HepG2 (cell line): ENCODE measurements around the gene FETUB. TPM values are rescaled to one million over a fixed set of nuclear protein-coding genes. Genes with fewer than 3 reads are reported as not detected.

ENCODE experiments used
- ATAC-seq: fragments of 200-7000 bp; cut with Tn5 transposase; 3 replicates; pipeline ENCODE4 v1.9.1; 2020; ENCODE audit warnings: mild to moderate bottlenecking, moderate library complexity
- BruUV-seq: library from RNA; stranded (reverse); fragments of 400-500 nt; replicated peaks from 2 replicates; lab custom pipeline; 2021; lab: Mats Ljungman, UMichigan
- CTCF ChIA-PET: fragments of 300-600 bp; formaldehyde crosslinking; extraction: SDS; loops from one replicate; lab custom pipeline; 2021; ENCODE audit warnings: low total read pairs, inconsistent platforms, low intra/inter-chr PET ratio; lab: Yijun Ruan, JAX
- POLR2A ChIA-PET: fragments of 350-600 bp; sonication (Branson Sonifier 250); formaldehyde crosslinking; loops from one replicate; lab custom pipeline; 2020; ENCODE audit warnings: antibody characterized with exemption, inconsistent platforms; lab: Yijun Ruan, JAX
- DNase-seq: peaks from one replicate; pipeline ENCODE4 v3.0.0-alpha.2; 2015; ENCODE audit warnings: low spot score
- FAIRE-seq: peaks from 3 replicates; lab custom pipeline; 2011; peaks lifted over from hg19 to GRCh38; lab: Jason Lieb, UNC
- H2AFZ ChIP-seq: one replicate; pipeline ENCODE4 v1.6.1; 2011; ENCODE audit warnings: low read length, inconsistent platforms
- H3K27ac ChIP-seq: fragments of 300-600 bp; 3 replicates; pipeline ENCODE4 v1.8.0; 2011; ENCODE audit warnings: mixed run types, mild to moderate bottlenecking, mixed read lengths, low read length, inconsistent platforms; ENCODE audit not compliant: insufficient read depth; ENCODE audit errors: extremely low read length
- H3K27me3 ChIP-seq, 2 experiments: fragments of 200-600 bp in 1 of 2; 2 replicates in 1 of 2; 3 replicates in 1 of 2; pipeline versions ENCODE4 v1.6.0 to v1.8.0; 2011; ENCODE audit warnings: low read length in 2 of 2, mild to moderate bottlenecking in 2 of 2, moderate library complexity in 2 of 2, inconsistent platforms in 1 of 2; ENCODE audit not compliant: insufficient read depth in 2 of 2, control insufficient read depth in 1 of 2
- H3K36me3 ChIP-seq, 2 experiments: fragments of 200-600 bp in 1 of 2; replicated peaks in 1 of 2; 2 replicates in 1 of 2; 3 replicates in 1 of 2; pipeline versions ENCODE4 v1.5.1 to v1.8.0; 2011; ENCODE audit warnings: low read length in 2 of 2, inconsistent platforms in 1 of 2; ENCODE audit not compliant: insufficient read depth in 2 of 2, control insufficient read depth in 1 of 2
- H3K4me1 ChIP-seq: 2 replicates; pipeline ENCODE4 v1.5.1; 2012; ENCODE audit warnings: low read length, inconsistent platforms; ENCODE audit not compliant: insufficient read depth
- H3K4me2 ChIP-seq: 2 replicates; pipeline ENCODE4 v1.6.0; 2011; ENCODE audit warnings: low read depth, low read length, inconsistent platforms
- H3K4me3 ChIP-seq, 3 experiments: fragments of 200-600 bp in 1 of 3; sonication (generic), shearing (Covaris generic) in 1 of 3; replicated peaks in 1 of 3; 2 replicates each; pipeline ENCODE4 v1.5.1; 2011 to 2016; ENCODE audit warnings: low read length in 3 of 3, inconsistent platforms in 2 of 3, low read depth in 2 of 3, mild to moderate bottlenecking in 2 of 3, control low read depth in 1 of 3, mixed read lengths in 1 of 3; ENCODE audit not compliant: insufficient read depth in 1 of 3
- H3K79me2 ChIP-seq: one replicate; pipeline ENCODE4 v1.6.1; 2011; ENCODE audit warnings: low read length, inconsistent platforms; ENCODE audit not compliant: insufficient read depth
- H3K9ac ChIP-seq: 2 replicates; pipeline ENCODE4 v1.6.0; 2011; ENCODE audit warnings: mild to moderate bottlenecking, low read depth, low read length, inconsistent platforms; ENCODE audit not compliant: insufficient read depth
- H3K9me3 ChIP-seq: 2 replicates; pipeline ENCODE4 v1.5.1; 2012; ENCODE audit warnings: mild to moderate bottlenecking, low read length
- H4K20me1 ChIP-seq: 2 replicates; pipeline ENCODE4 v1.6.0; 2011; ENCODE audit warnings: inconsistent platforms, mild to moderate bottlenecking, low read length, moderate library complexity; ENCODE audit not compliant: insufficient read depth
- KLF11 ChIP-seq: IDR thresholded peaks from 2 replicates; pipeline ENCODE4 v1.6.1; 2016; ENCODE audit warnings: missing compliant biosample characterization
- MED13 ChIP-seq: sonication (generic); formaldehyde crosslinking; IDR thresholded peaks from 2 replicates; pipeline ENCODE4 v1.5.0; 2020; ENCODE audit warnings: missing genetic modification reagents
- MTF2 ChIP-seq: sonication (generic); formaldehyde crosslinking; IDR thresholded peaks from 2 replicates; pipeline ENCODE4 v1.5.0; 2020; ENCODE audit warnings: missing genetic modification reagents, borderline replicate concordance
- TIGD3 ChIP-seq: sonication (generic); formaldehyde crosslinking; IDR thresholded peaks from 2 replicates; pipeline ENCODE4 v1.5.1; 2020; ENCODE audit warnings: mild to moderate bottlenecking, missing genetic modification reagents, borderline replicate concordance
- ZNF687 ChIP-seq: sonication (generic); formaldehyde crosslinking; IDR thresholded peaks from 2 replicates; pipeline ENCODE4 v1.5.1; 2020; ENCODE audit warnings: mild to moderate bottlenecking, missing genetic modification reagents, moderate library complexity
- ZNF878 ChIP-seq: sonication (generic); formaldehyde crosslinking; IDR thresholded peaks from 2 replicates; pipeline ENCODE4 v1.8.1; 2023; ENCODE audit warnings: mild to moderate bottlenecking, missing genetic modification reagents, moderate library complexity
- WGBS: methylation state at CpG from one replicate; pipeline ENCODE4 v1.1.6; 2017; ENCODE audit warnings: low lambda C conversion rate; 5-methylcytosine and 5-hydroxymethylcytosine counted together
- in situ Hi-C: cut with HindIII; loops from 2 replicates; pipeline ENCODE4 v1.10.0; 2017; ENCODE audit warnings: low pct_unique_long_range_greater_than_20kb; ENCODE audit not compliant: extremely low pct_ligation_motif_present
- intact Hi-C: fragments of 100-400 bp; cut with micrococcal nuclease; formaldehyde crosslinking; loops from one replicate; pipeline ENCODE4 v1.10.0; 2022; ENCODE audit not compliant: unreplicated experiment
- polyA plus RNA-seq, 8 experiments: library from polyadenylated mRNA; depleted of rRNA in 3 of 8; stranded (reverse) in 7 of 8; unstranded in 1 of 8; fragments of >200 nt; fragmentation: Illumina TruSeq in 4 of 8; extraction: Trizol in 4 of 8; gene quantifications; 2 replicates each; pipeline versions ENCODE4 v1.2.1 to v1.2.3, GENCODE V29; 2011 to 2016; ENCODE audit warnings: low read depth in 4 of 8, missing spikeins in 1 of 8, mixed read lengths in 1 of 8; ENCODE audit not compliant: insufficient read depth in 1 of 8
- total RNA-seq, 5 experiments: library from RNA; depleted of rRNA; stranded (reverse); fragments of >200 nt; fragmentation: Illumina TruSeq; extraction: Trizol; gene quantifications; 2 replicates each; pipeline ENCODE4 v1.2.3, GENCODE V29; 2016; ENCODE audit warnings: low read depth in 1 of 5
- TF ChIP-seq, protein P1 (sequence below): sonication (generic); formaldehyde crosslinking; IDR thresholded peaks from 2 replicates; pipeline ENCODE4 v1.8.0; 2022; ENCODE audit warnings: mild to moderate bottlenecking, missing genetic modification reagents
- TF ChIP-seq, protein P2 (sequence below): fragments of 450-650 bp; IDR thresholded peaks from 2 replicates; pipeline ENCODE4 v1.6.1; 2016
- TF ChIP-seq, protein P3 (sequence below): sonication (generic); formaldehyde crosslinking; IDR thresholded peaks from 2 replicates; pipeline ENCODE4 v1.8.0; 2022; ENCODE audit warnings: missing genetic modification reagents, mild to moderate bottlenecking, borderline replicate concordance

Gene FETUB
- total and polyA plus RNA-seq, 2 of the 13 experiments (the other 11 are each of a cell fraction or from before 2014, with no cell fraction given) = 2.1 to 4.4 TPM

- no peak for TF ChIP-seq TIGD3 (CRISPR knock-in tag)
Observed at GRCh38 chr3:186596568-186597287, 43.5 kb upstream of the FETUB start (continued).

DNA sequence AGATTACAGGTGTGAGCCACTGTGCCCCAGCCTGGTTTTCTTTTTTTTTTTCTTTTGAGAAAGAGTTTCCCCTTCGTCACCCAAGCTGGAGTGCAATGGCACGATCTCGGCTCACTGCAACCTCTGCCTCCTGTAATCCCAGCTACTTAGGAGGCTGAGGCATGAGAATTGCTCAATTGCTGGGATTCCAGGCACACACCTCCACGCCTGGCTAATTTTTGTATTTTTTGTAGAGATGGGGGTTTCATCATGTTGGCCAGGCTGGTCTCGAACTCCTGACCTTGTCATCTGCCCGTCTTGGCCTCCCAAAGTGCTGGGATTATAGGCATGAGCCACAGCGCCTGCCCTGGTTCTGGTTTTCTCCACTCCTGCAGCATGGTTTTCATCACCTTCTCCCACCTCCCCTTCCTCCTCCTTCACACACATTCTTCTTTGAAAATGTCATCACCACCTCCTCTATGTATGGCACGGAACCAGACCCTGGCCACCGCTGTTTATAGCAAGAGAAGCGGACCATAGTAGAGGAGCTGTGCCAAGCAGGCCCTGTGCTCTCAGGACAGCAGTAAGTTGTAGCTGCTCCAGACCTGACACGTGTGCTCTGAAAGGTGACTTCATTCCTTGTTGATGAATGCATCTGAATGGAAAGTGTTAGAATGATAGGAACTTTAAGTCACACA lies 42.0 kb upstream of the FETUB start:
- H2AFZ ChIP-seq = no peak overlapping the region
- peak overlapping the region in 1 of 3 experiments; percentile 63; a peak in 2 of 6 replicates for H3K4me3 ChIP-seq
- CTCF ChIA-PET = no interaction called here
- peak overlapping the region; percentile 88 for H3K4me2 ChIP-seq
- 46% methylated on average over 11 of the region's 11 CpGs for WGBS
- H3K9ac ChIP-seq = peak overlapping the region; percentile 77
- intact Hi-C loops (loop anchor here (1.0 to 2.0 kb wide), 2 partner anchors 8 to 15 kb away; partner anchors contain the start of gene AHSG), in situ Hi-C loops (no loop called here)
- no peaks in the 10 kb centered on the region for H3K9me3 ChIP-seq
- no peaks in the 10 kb centered on the region for H3K27me3 ChIP-seq
- ATAC-seq (peak; percentile 38), FAIRE-seq (no peak), DNase-seq (peak; percentile 68)
- no peaks in the 10 kb centered on the region for H4K20me1 ChIP-seq
- H3K79me2 ChIP-seq = peaks cover 4% of the 10 kb centered on the region
- no TSS peak for BruUV-seq
- no peaks in the 10 kb centered on the region for H3K36me3 ChIP-seq
- H3K4me1 ChIP-seq = peaks cover 96% of the 10 kb centered on the region
- H3K27ac ChIP-seq = peak overlapping the region; percentile 95
- POLR2A ChIA-PET = interaction anchor here (0.8 to 27.1 kb wide), 7 partner anchors 4 to 625 kb away, joined by 3 to 854 read pairs (median 10); partner anchors contain the start of genes AHSG, DNAJB11, EIF4A2 and TBCCD1
- TF ChIP-seq, protein P1, sequence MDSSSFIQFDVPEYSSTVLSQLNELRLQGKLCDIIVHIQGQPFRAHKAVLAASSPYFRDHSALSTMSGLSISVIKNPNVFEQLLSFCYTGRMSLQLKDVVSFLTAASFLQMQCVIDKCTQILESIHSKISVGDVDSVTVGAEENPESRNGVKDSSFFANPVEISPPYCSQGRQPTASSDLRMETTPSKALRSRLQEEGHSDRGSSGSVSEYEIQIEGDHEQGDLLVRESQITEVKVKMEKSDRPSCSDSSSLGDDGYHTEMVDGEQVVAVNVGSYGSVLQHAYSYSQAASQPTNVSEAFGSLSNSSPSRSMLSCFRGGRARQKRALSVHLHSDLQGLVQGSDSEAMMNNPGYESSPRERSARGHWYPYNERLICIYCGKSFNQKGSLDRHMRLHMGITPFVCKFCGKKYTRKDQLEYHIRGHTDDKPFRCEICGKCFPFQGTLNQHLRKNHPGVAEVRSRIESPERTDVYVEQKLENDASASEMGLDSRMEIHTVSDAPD (CRISPR knock-in tag) = no peak
- TF ChIP-seq, protein P2, sequence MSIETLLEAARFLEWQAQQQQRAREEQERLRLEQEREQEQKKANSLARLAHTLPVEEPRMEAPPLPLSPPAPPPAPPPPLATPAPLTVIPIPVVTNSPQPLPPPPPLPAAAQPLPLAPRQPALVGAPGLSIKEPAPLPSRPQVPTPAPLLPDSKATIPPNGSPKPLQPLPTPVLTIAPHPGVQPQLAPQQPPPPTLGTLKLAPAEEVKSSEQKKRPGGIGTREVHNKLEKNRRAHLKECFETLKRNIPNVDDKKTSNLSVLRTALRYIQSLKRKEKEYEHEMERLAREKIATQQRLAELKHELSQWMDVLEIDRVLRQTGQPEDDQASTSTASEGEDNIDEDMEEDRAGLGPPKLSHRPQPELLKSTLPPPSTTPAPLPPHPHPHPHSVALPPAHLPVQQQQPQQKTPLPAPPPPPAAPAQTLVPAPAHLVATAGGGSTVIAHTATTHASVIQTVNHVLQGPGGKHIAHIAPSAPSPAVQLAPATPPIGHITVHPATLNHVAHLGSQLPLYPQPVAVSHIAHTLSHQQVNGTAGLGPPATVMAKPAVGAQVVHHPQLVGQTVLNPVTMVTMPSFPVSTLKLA = peak; percentile 68
- TF ChIP-seq, protein P3, sequence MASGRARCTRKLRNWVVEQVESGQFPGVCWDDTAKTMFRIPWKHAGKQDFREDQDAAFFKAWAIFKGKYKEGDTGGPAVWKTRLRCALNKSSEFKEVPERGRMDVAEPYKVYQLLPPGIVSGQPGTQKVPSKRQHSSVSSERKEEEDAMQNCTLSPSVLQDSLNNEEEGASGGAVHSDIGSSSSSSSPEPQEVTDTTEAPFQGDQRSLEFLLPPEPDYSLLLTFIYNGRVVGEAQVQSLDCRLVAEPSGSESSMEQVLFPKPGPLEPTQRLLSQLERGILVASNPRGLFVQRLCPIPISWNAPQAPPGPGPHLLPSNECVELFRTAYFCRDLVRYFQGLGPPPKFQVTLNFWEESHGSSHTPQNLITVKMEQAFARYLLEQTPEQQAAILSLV = peak; percentile 24; the same call in 1 of the 2 replicates
- TF ChIP-seq ZNF687 (CRISPR knock-in tag) (peak; percentile 55; the same call in 1 of the 2 replicates), MTF2 (CRISPR knock-in tag) (no peak), MED13 (CRISPR knock-in tag) (no peak), KLF11 (CRISPR knock-in tag) (no peak), ZNF878 (0 out of 2 replicates have a peak, but pooled peaks have one; percentile 14)
